Posterior cingulate gyrus (tissue), 11 donors: ENCODE data around the gene ASAP2.

Source experiments
- DNase-seq, 10 donors: peaks; one replicate each; pipeline versions ENCODE4 v3.0.0 to v3.0.0-alpha.2; 2020 to 2021; ENCODE audit warnings: mixed read lengths in 3 of 10
- intact Hi-C: fragments of 100-400 bp; cut with DNase I; formaldehyde crosslinking; loops from one replicate; pipeline ENCODE4 v1.15.1; 2023

ASAP2 gene

DNA sequence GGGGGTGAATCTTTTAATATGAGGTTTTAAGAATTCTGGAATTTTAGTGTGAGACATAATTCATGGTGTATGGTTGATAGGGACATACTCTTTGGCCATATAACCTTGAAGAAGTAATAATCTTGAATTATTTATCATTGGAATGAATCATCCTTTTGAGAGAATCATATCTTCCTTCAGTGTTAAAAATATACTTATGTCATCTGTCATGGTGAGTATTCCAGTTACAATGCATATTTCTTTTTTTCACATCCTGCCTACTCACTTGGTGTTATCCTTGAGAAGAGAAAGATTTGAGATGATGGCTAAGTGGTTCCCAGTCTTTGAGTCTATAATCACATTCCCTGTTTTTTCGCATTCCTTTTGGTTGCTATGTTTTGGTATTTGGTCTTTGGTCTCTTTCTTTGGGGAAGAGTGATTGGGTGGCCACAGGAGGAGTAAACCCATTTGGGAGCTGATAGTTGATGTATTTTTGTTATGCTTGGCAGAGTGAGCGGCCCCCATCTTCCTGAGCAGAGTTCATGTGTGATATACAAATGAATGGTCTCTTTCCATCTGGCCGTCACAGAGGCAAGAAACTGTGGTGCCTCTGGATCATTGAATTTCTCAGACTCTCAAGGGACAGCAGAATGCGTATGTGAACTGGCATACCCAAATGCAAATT lies 21.6 kb downstream of the ASAP2 start:
- intact Hi-C loops = no loop called here
- DNase-seq = no peak

DNA sequence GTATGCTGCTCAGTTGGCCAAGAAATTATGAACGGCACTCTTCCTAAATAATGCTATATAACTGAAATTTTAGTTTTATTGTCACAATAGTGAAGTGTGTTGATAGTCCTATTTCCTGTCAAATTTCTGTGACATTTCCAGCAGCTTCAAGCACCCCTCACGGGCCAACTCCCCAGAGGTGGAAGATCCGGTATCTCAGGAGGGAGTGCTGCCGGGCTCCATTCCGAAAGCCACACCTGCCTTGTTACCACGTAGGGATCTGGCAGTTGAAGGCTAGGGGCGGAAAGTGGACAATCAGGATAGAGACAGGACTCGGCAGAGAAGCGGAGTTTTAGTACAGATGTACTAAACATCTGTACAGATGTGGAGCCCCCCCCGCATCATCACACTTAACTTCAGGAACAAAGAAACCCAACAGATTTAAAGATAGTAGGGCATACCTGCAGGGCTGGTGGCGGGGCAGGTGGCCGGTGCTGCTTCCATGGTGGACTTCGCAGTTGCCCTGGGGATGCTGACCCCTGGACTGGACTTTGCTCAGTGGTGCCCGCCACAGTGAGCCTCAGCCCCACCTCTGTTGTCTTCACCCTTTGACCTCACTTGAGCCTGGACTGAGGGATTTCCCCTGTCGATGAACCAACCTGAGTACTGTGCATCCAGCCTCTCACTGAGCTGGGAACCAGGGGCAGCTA lies 22.3 kb downstream of the ASAP2 start:
- no peak for DNase-seq
- intact Hi-C loops = no loop called here

DNA sequence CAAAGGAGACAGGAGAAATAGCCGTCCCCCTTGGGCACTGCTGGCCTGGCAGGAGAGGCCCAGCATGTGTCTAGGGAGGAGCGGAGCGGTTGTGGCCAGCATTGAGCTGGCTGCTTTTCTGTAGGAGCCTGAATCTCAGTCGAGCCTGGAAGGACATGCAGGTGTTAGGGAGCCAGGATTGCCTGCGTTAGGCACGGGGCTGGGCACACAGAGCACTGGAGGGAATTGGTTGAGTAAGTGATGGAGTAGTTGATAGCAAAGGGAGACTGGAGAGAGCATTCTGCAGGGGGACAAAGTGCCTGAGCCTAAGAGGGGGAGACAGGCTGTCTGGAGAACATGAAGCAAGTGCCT lies 22.8 kb downstream of the ASAP2 start:
- intact Hi-C loops = no loop called here
- no peak for DNase-seq

DNA sequence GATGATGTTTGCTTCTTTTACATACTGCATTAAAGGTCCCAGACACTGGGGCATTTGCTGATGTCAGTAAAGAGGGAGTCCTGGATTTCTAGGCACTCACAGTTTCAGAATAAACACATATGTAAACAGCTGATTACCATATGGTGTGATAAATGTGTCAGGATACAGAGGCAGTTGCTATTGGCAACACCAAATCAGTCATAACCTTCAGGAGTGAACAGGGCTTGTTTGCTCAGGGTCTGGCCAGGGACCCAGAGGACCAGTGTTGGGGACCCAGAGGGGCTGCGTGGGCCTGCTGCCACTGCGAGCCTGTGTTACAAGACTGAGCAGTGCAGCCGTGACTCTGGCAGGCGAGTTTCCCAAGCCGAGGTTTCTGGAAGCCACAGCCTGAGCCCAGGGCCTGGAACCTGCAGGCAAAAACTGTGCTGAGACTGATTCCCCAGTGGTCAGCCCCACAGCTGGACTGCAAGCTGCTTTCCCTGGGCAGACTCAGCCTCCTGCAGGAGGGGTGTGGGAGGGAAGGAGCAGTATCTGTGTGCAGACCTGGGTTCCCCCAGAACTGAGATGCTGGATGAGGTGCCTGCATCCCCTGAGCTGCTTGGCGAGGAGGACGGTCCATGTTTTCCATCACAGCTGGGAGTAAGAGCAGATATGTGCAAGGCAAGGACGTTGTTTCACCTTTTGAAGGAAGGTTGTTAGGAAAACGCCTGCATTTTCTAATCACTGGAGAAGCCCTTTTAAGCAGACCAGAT lies 23.6 kb downstream of the ASAP2 start:
- peak in 3 of 10 donors; percentile 20 to 91 (median 86) for DNase-seq
- intact Hi-C loops = no loop called here

DNA sequence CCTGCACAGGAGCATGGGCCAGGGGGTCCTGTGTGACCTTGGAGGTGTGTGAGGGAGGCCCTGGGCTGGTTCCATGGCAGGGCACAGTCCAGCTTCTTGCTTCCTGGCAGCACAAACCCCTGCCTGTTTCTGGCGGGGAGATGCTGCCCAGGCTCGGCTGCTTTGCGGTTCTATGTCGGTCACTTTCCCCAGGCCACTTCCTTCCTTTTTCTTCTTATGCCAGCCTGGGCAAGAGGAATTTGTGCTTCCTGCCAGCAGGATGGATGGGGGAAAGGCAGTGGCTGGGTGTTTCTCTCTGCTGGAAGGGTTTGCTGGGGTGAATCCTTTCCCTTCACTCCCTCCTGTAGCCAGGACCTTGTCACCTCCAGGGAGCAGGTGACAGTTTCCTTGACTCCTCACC lies 24.3 kb downstream of the ASAP2 start:
- intact Hi-C loops = no loop called here

DNA sequence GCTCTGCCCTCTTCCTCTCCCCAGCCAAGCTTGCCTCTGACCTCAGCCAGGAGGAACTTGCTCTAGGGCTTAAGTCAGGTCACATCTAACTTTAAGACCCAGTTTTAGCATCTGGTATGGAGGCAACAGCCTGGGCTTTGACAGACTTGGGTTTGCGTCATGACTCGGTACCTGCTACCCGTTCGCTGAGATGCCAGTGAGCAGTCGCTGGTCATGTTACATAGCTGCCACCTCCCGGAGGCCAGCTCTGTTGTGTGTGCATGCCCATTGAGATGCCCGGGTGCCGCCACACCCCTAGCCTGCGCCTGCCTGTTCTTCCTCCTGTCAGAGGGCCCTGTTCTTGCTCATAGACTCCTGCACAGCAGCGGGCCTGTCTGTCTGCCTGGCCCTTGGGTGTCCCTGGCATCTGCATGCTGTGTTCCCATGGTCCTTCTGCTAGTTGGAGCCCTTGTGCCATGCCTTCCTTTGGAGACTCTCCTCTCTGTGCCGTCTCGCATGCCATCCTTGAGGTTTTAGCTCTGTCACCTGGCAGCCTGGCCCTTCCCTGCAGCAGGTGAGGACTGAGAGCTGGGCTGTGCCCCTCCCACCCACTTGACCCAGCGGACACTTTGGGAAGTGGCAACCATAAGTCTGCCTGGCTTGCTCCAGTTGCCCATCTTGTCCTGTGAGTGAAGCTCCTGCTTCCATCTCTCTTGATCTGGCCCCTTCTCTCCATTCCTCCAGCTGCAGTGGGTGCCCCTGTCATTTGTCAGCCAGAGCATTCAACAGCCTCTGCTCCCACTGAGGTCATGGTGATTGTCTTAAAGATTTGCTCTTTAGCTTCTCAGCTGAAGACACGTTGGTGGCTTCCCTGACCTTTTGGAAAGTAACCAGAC lies 24.9 kb downstream of the ASAP2 start:
- intact Hi-C loops = no loop called here
- DNase-seq = peak in 3 of 10 donors; percentile 76 to 84 (median 79)

More for the DNA sequence above, 24.3 kb downstream of the ASAP2 start:
- DNase-seq = peak in 3 of 10 donors; percentile 29 to 86 (median 82)

DNA sequence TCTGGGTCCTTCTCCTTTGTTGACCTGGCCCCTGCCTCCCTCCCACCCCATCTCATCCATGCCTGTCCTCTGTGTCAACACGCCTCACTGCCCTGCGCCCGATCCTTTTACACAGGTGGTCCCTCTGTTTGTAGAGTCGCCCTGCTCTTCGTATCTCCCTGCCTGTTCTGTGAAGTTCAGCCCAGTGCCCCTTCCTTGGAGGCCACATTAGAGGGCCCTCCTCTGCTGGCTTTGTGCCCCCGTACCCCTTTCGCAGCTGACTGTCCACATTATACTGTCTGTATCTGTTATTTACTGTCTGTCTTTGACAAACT lies 25.5 kb downstream of the ASAP2 start:
- DNase-seq = no peak
- intact Hi-C loops = no loop called here

DNA sequence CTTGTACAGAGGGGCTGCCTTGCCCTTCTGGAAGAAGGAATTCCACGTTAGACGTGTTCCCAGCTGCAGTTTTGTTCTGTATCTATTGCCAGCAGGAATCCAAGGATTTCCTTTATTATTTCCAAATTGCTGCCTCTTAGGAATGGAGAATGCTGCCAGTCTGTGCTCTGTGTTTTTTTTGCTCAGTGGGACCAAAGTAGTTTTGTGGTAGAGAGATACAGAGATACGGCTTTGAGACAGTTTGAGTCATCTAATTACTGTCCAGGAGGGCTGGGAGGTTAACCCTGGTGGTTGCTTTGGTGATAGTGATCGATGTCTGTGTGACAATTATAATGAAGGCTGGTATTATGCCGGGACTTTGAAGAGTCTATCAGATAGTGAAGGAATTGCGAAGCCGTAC lies 26.3 kb downstream of the ASAP2 start:
- no peak for DNase-seq
- intact Hi-C loops = no loop called here

DNA sequence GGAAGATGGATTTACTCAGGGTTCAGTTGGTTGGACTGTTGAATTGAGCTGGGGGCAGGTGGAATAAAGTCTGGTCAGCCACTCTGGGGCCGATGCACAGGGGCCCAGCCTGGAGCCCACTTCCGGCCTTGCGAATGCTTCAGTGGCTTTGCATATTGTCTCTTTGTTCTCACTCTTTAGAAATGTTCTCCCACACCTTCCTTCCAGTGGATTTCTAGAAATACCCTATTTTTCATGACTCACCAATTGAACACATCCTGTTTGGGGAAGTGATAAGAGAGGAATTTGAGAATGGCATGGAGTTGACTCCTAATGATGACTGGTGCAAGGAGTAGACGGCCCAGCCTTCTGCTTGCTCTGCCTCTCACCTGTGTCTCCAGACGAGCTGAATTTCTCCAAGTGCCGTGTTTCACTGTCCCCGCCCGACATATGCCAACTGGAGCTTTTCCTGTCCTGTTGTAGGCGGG lies 28.1 kb downstream of the ASAP2 start:
- intact Hi-C loops = no loop called here
- no peak for DNase-seq

DNA sequence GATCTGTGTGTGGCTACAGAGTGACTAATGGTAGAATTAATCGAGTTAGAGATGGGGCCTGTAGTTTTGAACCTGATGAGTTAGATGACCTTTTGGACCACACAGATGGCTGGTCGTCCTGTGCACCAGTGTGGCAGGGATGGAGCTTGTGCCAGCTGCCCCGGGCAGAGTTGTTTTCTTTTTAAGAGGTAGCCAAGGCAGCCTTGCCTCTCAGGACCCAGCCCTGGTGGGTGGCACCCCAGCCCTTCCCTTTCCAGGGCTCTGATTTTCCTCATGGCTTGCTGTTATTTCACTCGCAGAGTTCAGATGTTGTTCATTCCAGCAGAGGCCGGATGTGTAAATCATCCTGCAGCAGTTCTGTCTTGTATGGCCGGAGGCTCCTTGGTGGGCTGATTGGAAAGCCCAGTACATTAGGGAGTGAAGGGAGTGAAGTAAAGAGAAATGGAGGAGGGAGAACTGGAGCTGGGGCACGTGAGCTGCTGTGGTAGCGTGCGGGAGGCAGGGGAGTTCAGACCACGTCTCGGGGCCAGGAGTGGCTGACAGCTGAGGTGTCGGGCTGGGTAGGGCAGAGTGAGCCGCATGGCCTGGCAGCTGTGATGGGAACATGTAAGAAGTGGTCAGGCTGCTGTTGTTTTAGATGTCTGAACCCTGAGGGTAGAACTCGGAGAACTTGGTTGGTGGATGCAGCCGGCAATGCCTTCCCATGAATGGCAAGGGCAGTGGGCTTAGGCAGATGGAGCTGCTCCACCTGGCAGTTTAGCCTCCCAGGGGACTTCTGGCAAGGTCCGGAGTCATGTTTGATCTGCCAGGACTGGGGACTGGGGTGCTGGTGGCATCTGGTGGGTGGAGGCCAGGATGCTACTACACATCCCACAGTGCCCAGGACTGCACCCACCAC lies 28.8 kb downstream of the ASAP2 start:
- peak in 1 of 10 donors; percentile 82 for DNase-seq
- intact Hi-C loops = no loop called here

DNA sequence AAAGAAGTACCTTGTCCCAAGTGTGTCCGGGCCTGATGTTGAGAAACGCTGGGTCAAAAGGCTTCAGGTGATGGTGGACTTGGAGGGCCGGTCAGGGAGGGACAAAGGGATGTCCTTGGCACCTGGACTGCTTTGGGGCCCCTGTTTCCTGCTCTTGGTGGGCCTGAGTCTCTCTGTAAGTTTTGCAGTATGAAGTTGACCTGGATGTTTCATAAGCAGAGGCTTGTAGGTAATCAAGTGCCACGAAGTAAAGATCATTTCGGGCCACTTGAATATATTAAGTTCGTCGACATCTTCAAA lies 29.4 kb downstream of the ASAP2 start:
- no peak for DNase-seq
- intact Hi-C loops = no loop called here

DNA sequence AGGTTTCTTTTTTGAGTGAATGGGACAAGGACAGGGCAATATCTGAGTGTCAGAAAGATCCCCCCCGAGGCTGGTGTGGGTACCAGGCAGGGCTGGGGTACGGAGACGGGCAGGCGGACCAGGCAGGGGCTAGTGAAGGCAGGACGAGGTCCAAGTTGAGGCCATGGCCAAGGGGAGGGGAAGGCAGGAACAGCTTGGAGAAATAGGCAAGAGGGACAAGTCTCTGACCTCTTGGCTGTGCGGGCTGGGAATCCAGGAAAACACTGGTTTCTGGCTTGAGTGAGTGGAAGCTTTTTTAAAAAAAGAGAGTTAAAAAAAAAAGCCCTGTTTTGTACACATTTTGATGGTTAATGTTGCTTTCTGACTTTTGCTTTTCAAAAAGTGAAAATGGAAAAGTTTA lies 30.3 kb downstream of the ASAP2 start:
- intact Hi-C loops = no loop called here
- no peak for DNase-seq

DNA sequence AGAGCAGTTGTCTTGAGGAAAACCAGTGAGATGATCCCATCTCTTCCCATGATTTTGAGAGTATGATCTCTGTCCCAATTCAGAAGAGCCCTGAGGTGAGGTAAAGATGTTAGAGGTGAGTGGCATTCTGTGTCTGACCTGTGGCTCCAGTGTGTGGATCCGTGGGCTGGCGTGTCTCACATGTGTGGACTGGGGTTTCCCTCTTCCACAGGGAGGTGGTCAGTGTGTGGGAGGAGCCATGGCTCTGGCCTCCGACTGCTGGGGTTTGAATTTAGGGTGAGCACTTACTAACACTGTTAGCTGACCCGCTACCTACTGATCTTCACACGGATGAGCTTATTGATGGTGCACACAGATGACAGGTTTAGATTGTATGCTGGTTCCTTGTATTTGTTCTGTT lies 31.2 kb downstream of the ASAP2 start:
- intact Hi-C loops = no loop called here
- no peak for DNase-seq

DNA sequence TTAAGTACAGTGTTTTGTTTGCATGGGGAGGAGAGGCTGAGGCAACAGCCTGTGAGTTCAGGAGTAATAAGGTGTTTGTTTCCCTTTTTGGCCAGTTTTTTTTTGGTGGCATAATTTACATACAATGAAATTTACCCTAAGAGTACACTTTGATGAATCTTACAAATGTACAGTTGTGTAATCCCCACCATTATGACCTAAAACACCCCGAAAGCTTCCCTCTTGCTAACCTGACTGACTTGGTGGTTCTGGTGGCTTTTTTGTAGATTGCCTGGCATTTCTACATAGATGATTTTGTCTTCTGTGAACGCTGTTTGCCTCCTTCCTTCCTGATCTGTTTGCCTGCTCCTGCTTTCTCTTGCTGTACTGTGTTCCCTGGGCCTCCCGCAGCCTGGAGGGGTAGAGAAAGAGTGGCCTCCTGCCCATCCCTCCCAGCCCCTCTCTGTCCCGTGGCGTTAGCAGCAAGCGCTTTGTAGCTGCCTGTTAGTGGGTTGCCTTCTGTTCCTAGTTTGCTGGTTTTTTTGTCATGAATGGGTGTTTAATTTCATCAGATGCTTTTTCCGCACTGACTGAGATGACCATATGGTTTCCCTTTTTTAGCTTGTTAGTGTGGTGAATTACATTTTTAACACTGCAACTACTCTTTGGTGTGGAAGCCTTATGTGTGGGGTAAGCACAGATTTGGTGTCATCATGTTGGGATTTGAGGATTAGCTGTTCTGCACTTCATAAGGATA lies 32.1 kb downstream of the ASAP2 start:
- DNase-seq = no peak

DNA sequence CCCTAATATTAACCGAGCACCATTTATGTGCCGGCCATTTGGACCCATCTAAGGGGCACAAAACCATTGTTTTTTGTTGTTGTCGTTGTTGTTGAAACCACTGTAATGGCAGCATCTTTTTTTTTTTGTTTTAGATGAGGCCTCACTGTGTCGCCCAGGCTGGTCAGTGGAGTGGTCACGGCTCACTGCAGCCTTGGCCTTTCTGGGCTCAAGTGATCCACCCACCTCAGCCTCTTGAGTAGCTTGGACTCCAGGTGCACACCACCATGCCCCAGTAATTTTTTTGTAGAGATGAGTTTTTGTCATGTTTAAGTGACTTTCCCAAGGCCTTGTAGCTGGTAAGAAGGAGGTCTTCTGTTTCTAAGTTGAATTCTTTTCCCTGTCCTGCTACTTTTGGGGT lies 33.0 kb downstream of the ASAP2 start:
- DNase-seq = no peak
- intact Hi-C loops = no loop called here

More for the DNA sequence above, 32.1 kb downstream of the ASAP2 start:
- intact Hi-C loops = no loop called here

DNA sequence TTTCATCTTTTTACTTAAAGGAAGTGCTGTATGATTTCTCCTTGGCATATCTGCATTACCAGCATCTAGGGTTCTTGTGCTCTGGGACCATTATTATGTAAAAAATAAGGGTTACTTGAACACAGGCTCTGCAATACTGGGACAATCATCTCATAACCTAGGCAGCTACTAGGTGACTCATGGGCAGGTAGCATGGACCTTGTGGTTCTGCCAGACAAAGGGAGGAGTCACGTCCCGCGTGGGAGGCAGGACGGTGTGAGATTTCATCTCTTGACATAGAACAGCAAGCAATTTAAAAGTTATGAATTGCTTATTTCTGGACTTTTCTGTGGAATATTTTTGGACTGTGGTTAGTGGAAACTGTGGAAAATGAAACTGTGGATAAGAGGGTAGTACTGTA lies 34.1 kb downstream of the ASAP2 start:
- DNase-seq = no peak
- intact Hi-C loops = no loop called here

DNA sequence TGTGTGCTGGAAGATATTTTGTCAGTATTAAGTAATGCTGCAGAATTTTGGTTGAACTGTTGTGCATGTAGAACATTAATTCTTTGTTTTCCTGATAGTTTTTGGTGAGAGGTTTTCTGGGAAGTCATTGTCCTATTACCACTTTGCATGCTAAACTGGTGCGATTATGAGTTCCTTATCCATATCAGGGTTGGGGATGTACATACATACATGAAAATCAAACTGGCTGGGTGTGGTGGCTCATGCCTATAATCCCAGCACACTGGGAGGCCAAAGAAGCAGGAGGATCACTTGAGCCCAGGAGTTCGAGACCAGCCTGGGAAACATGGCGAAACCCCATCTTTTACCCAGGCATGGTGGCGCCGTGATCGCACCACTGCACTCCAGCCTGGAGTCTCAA lies 34.6 kb downstream of the ASAP2 start:
- intact Hi-C loops = no loop called here
- DNase-seq = no peak

DNA sequence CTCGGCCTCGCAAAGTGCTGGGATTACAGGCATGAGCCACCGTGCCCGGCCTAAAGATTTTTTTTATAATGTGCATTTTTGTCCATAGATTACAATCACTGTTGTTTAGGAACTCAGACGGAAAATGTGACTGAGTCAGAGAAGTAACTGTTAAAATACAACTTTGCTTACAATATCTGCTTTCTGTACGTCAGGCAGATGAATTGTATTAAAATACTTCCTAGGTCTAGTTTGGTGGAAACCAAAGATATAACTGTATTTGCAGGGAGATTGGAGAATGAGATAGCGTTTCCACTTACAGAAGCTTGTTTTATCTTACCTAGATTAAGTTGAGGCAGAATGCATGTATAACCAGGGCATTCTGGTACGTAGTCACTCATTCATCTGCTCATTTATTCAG lies 36.7 kb downstream of the ASAP2 start:
- intact Hi-C loops = no loop called here
- peak in 1 of 10 donors; percentile 3 for DNase-seq

DNA sequence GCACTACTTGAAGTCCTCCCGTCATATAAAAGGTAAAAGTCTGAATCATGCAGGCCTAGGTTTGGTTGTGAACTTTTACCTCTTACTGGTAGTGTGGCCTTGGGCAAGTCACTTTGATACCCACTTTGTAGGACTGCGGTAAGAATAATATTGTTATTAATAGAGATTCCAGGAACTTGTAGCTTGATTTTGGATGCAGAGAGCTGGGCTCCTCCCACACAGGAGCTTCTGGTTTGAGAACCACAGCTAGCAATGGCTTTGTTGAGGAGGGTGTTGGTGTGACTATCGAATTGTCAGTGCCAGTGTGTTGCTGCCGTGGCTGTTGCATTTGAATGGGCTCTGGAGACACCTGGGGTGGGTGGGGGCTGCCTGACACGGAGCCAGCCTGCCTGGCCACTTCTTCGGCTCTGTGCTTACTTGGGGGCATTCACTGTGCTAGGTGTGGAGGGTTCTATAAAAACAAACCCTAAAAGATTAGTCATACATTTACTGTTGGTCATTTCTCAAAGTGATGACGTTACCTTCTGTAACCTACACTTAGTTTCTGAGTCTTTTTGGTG lies 38.5 kb downstream of the ASAP2 start:
- intact Hi-C loops = no loop called here
- peak in 1 of 10 donors; percentile 30 for DNase-seq
